ENCODE data around the gene SLC1A1. TPM values are rescaled to one million over a fixed set of nuclear protein-coding genes. Genes with fewer than 3 reads are reported as not detected.

Gene SLC1A1
- total and polyA plus RNA-seq, 4 donors = 0.33 to 86.0 (median 33.2) TPM

GRCh38 chr9:4514252-4515128 lies 24.2 kb downstream of the SLC1A1 start:
- H3K4me1 ChIP-seq (ENCODE audit: control insufficient read depth in 4 of 4, insufficient read depth in 4 of 4, low read length in 3 of 4) = peaks cover 9 to 20% (median 18%) of the 10 kb centered on the region in 4 donors
- DNase-seq (ENCODE audit: low spot score) = no peak
- no peaks in the 10 kb centered on the region for H3K27me3 ChIP-seq (ENCODE audit: control insufficient read depth in 4 of 4, insufficient read depth in 4 of 4, low read length in 3 of 4)
- 88% methylated on average over 8 of the region's 8 CpGs for WGBS
- no peak overlapping the region for H3K9ac ChIP-seq (ENCODE audit: low read depth in 1 of 2, low read length in 2 of 2)
- no peak overlapping the region for H3K27ac ChIP-seq (ENCODE audit: low read depth in 1 of 2, low read length in 2 of 2)
- TF ChIP-seq FOXA1 (IDR thresholded peaks at IDR 0.05) = no peak
- TF ChIP-seq NR2F2 (IDR thresholded peaks at IDR 0.05) = no peak
- no peak for TF ChIP-seq ZBTB33 (IDR thresholded peaks at IDR 0.05)
- no peak for TF ChIP-seq FOXA2 (IDR thresholded peaks at IDR 0.05)
- no peak for TF ChIP-seq JUND (IDR thresholded peaks at IDR 0.05)
- no peak for TF ChIP-seq GABPA (IDR thresholded peaks at IDR 0.05 in 1 of 2, conservative IDR thresholded peaks at IDR 0.05 in 1 of 2)
- no peak for TF ChIP-seq TAF1 (conservative IDR thresholded peaks at IDR 0.05)
- no peak for TF ChIP-seq HNF4A (conservative IDR thresholded peaks at IDR 0.05)
- TF ChIP-seq RXRA (IDR thresholded peaks at IDR 0.05) = no peak
- no peak for TF ChIP-seq CTCF (IDR thresholded peaks at IDR 0.05; ENCODE audit: low read depth, low read length, missing input control)
- H3K36me3 ChIP-seq (ENCODE audit: control insufficient read depth in 4 of 4, insufficient read depth in 3 of 4, low read depth in 1 of 4, low read length in 3 of 4) = peaks cover 0 to 4% (median 2%) of the 10 kb centered on the region in 4 donors
- H3K4me3 ChIP-seq (ENCODE audit: low read depth in 1 of 3, low read length in 3 of 3) = no peak overlapping the region
- H3K9me3 ChIP-seq (ENCODE audit: control insufficient read depth in 4 of 4, low read length in 3 of 4) = peaks cover 0 to 2% (median 0%) of the 10 kb centered on the region in 4 donors

GRCh38 chr9:4515958-4516375 lies 25.7 kb downstream of the SLC1A1 start:
- Histone ChIP-seq H3K27me3 (ENCODE audit: control insufficient read depth in 4 of 4, insufficient read depth in 4 of 4, low read length in 3 of 4) (no peaks in the 10 kb centered on the region), H3K27ac (ENCODE audit: low read depth in 1 of 2, low read length in 2 of 2) (no peak overlapping the region), H3K4me3 (ENCODE audit: low read depth in 1 of 3, low read length in 3 of 3) (no peak overlapping the region), H3K9me3 (ENCODE audit: control insufficient read depth in 4 of 4, low read length in 3 of 4) (peaks cover 0 to 2% (median 0%) of the 10 kb centered on the region in 4 donors), H3K4me1 (ENCODE audit: control insufficient read depth in 4 of 4, insufficient read depth in 4 of 4, low read length in 3 of 4) (peaks cover 3 to 6% (median 6%) of the 10 kb centered on the region in 4 donors), H3K36me3 (ENCODE audit: control insufficient read depth in 4 of 4, insufficient read depth in 3 of 4, low read depth in 1 of 4, low read length in 3 of 4) (peaks cover 0 to 4% (median 2%) of the 10 kb centered on the region in 4 donors), H3K9ac (ENCODE audit: low read depth in 1 of 2, low read length in 2 of 2) (no peak overlapping the region)
- DNase-seq (ENCODE audit: low spot score) = no peak
- 39% methylated on average over 1 of the region's 1 CpG for WGBS
- TF ChIP-seq HNF4A (conservative IDR thresholded peaks at IDR 0.05) (peak in 1 of 2 donors; percentile 15), RAD21 (IDR thresholded peaks at IDR 0.05) (peak; percentile 24 to 34), NR2F2 (IDR thresholded peaks at IDR 0.05) (no peak), JUND (IDR thresholded peaks at IDR 0.05) (no peak), FOXA2 (IDR thresholded peaks at IDR 0.05) (no peak)

GRCh38 chr9:4517274-4517673 lies 27.0 kb downstream of the SLC1A1 start:
- H3K36me3 ChIP-seq (ENCODE audit: control insufficient read depth in 4 of 4, insufficient read depth in 3 of 4, low read depth in 1 of 4, low read length in 3 of 4) = peaks cover 0 to 4% (median 2%) of the 10 kb centered on the region in 4 donors

More at GRCh38 chr9:4517274-4517673, 27.0 kb downstream of the SLC1A1 start:
- no peak for DNase-seq (ENCODE audit: low spot score)
- 77% methylated on average over 6 of the region's 6 CpGs for WGBS
- Histone ChIP-seq H3K27ac (ENCODE audit: low read depth in 1 of 2, low read length in 2 of 2) (no peak overlapping the region), H3K4me1 (ENCODE audit: control insufficient read depth in 4 of 4, insufficient read depth in 4 of 4, low read length in 3 of 4) (peaks cover 0 to 4% (median 1%) of the 10 kb centered on the region in 4 donors), H3K27me3 (ENCODE audit: control insufficient read depth in 4 of 4, insufficient read depth in 4 of 4, low read length in 3 of 4) (no peaks in the 10 kb centered on the region), H3K9ac (ENCODE audit: low read depth in 1 of 2, low read length in 2 of 2) (no peak overlapping the region), H3K9me3 (ENCODE audit: control insufficient read depth in 4 of 4, low read length in 3 of 4) (no peaks in the 10 kb centered on the region), H3K4me3 (ENCODE audit: low read depth in 1 of 3, low read length in 3 of 3) (no peak overlapping the region)
- TF ChIP-seq EGR1 (IDR thresholded peaks at IDR 0.05; ENCODE audit: low read depth in 2 of 2) (no peak), HNF4A (conservative IDR thresholded peaks at IDR 0.05) (no peak), HNF4G (IDR thresholded peaks at IDR 0.05) (no peak), CTCF (IDR thresholded peaks at IDR 0.05; ENCODE audit: low read depth, low read length, missing input control) (no peak)
